B cell (primary cell): ENCODE results near the gene SRPK1.

Source experiments
- EZH2 ChIP-seq: IDR thresholded peaks from 2 replicates; pipeline ENCODE4 v1.6.1; 2012; ENCODE audit warnings: borderline replicate concordance, low read depth, mild to moderate bottlenecking, moderate library complexity, low read length; ENCODE audit not compliant: insufficient read depth, poor library complexity, severe bottlenecking
- TF ChIP-seq, protein P1 (sequence below): fragments of 200-600 bp; IDR thresholded peaks from one replicate; pipeline ENCODE4 v1.8.0; 2022; ENCODE audit warnings: antibody characterized with exemption, mild to moderate bottlenecking

DNA sequence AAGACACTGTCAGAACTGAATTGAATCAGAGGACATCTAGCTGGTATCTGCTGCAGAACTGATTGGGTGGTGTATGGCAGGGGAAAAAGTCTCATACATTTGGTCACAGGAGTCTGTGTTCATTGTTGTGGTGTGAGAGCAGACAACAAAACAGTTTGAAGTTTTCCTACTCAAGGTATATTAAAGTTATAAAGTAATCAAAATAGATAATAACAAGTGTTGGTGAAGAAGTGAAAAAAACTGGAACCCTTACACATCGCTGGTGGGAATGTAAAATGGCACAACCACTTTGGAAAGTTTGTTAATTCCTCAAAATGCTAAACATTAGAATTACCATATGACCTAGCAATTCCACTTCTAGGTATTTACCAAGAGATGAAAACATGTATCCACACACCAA, 24.7 kb downstream of the SRPK1 start:
- TF ChIP-seq, protein P1, sequence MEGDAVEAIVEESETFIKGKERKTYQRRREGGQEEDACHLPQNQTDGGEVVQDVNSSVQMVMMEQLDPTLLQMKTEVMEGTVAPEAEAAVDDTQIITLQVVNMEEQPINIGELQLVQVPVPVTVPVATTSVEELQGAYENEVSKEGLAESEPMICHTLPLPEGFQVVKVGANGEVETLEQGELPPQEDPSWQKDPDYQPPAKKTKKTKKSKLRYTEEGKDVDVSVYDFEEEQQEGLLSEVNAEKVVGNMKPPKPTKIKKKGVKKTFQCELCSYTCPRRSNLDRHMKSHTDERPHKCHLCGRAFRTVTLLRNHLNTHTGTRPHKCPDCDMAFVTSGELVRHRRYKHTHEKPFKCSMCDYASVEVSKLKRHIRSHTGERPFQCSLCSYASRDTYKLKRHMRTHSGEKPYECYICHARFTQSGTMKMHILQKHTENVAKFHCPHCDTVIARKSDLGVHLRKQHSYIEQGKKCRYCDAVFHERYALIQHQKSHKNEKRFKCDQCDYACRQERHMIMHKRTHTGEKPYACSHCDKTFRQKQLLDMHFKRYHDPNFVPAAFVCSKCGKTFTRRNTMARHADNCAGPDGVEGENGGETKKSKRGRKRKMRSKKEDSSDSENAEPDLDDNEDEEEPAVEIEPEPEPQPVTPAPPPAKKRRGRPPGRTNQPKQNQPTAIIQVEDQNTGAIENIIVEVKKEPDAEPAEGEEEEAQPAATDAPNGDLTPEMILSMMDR, result no peak
- TF ChIP-seq EZH2, result no peak
